H9 (cell line): Measurements from ENCODE around the gene RLN1. TPM values are rescaled to one million over a fixed set of nuclear protein-coding genes. Genes with fewer than 3 reads are reported as not detected.

Source experiments
- DNase-seq: peaks from one replicate; pipeline ENCODE4 v3.0.0-alpha.2; 2017
- H2AFZ ChIP-seq: one replicate; pipeline ENCODE4 v1.6.1; 2013; ENCODE audit warnings: mild to moderate bottlenecking, low read length, control low read depth, moderate library complexity
- H2AK5ac ChIP-seq: 2 replicates; pipeline ENCODE4 v1.6.1; 2013; ENCODE audit warnings: low read length, control low read depth, mixed read lengths; ENCODE audit not compliant: insufficient read length
- H2BK120ac ChIP-seq: one replicate; pipeline ENCODE4 v1.6.1; 2013; ENCODE audit warnings: low read depth, mild to moderate bottlenecking, low read length, control low read depth, inconsistent platforms; ENCODE audit not compliant: poor library complexity, severe bottlenecking
- H2BK12ac ChIP-seq: 2 replicates; pipeline ENCODE4 v1.6.1; 2013; ENCODE audit warnings: low read length, control low read depth, mixed read lengths, low read depth; ENCODE audit not compliant: insufficient read length
- H2BK15ac ChIP-seq: 2 replicates; pipeline ENCODE4 v1.6.1; 2013; ENCODE audit warnings: low read depth, low read length, control low read depth
- H2BK20ac ChIP-seq: one replicate; pipeline ENCODE4 v1.6.1; 2013; ENCODE audit warnings: low read depth, mild to moderate bottlenecking, low read length, control low read depth, inconsistent platforms; ENCODE audit not compliant: poor library complexity, severe bottlenecking
- H2BK5ac ChIP-seq: 2 replicates; pipeline ENCODE4 v1.6.1; 2013; ENCODE audit warnings: low read length, control low read depth, mixed read lengths; ENCODE audit not compliant: insufficient read length
- H3K14ac ChIP-seq: 2 replicates; pipeline ENCODE4 v1.6.1; 2013; ENCODE audit warnings: low read length, control low read depth; ENCODE audit not compliant: insufficient read depth
- H3K18ac ChIP-seq: 2 replicates; pipeline ENCODE4 v1.6.1; 2013; ENCODE audit warnings: low read depth, mild to moderate bottlenecking, mixed read lengths, low read length, control low read depth; ENCODE audit not compliant: insufficient read length
- H3K23ac ChIP-seq: 2 replicates; pipeline ENCODE4 v1.6.1; 2013; ENCODE audit warnings: low read length, control low read depth, mixed read lengths, low read depth; ENCODE audit not compliant: insufficient read length
- H3K23me2 ChIP-seq: 2 replicates; pipeline ENCODE4 v1.6.1; 2013; ENCODE audit warnings: low read depth, mild to moderate bottlenecking, mixed read lengths, low read length, control low read depth; ENCODE audit not compliant: insufficient read length, poor library complexity, severe bottlenecking
- H3K27ac ChIP-seq: 2 replicates; pipeline ENCODE4 v1.5.1; 2013; ENCODE audit warnings: low read length, control low read depth, mixed read lengths, low read depth; ENCODE audit not compliant: insufficient read length
- H3K27me3 ChIP-seq: 2 replicates; pipeline ENCODE4 v1.6.1; 2013; ENCODE audit warnings: low read length, control low read depth, inconsistent platforms; ENCODE audit not compliant: insufficient read depth
- H3K4ac ChIP-seq: 2 replicates; pipeline ENCODE4 v1.6.1; 2013; ENCODE audit warnings: low read depth, mild to moderate bottlenecking, control low read depth, inconsistent platforms, low read length, moderate library complexity
- H3K4me1 ChIP-seq: 2 replicates; pipeline ENCODE4 v1.6.1; 2013; ENCODE audit warnings: low read length, control low read depth, inconsistent platforms; ENCODE audit not compliant: insufficient read depth
- H3K4me2 ChIP-seq: 2 replicates; pipeline ENCODE4 v1.6.1; 2013; ENCODE audit warnings: low read length, control low read depth, mixed read lengths; ENCODE audit not compliant: insufficient read length, insufficient read depth
- H3K56ac ChIP-seq: 2 replicates; pipeline ENCODE4 v1.6.1; 2013; ENCODE audit warnings: low read depth, mild to moderate bottlenecking, mixed read lengths, low read length, control low read depth; ENCODE audit not compliant: insufficient read length
- H3K79me1 ChIP-seq: 2 replicates; pipeline ENCODE4 v1.6.1; 2013; ENCODE audit warnings: low read depth, mild to moderate bottlenecking, moderate library complexity, low read length, control low read depth, inconsistent platforms; ENCODE audit not compliant: insufficient read depth, poor library complexity, severe bottlenecking
- H3K79me2 ChIP-seq: 2 replicates; pipeline ENCODE4 v1.6.1; 2013; ENCODE audit warnings: low read length, control low read depth, inconsistent platforms; ENCODE audit not compliant: insufficient read depth
- H3K9ac ChIP-seq: 2 replicates; pipeline ENCODE4 v1.6.1; 2013; ENCODE audit warnings: low read length, control low read depth, mixed read lengths; ENCODE audit not compliant: insufficient read length; ENCODE audit errors: extremely low read depth
- H3K9me3 ChIP-seq: one replicate; pipeline ENCODE4 v1.6.1; 2013; ENCODE audit warnings: low read depth, low read length, inconsistent platforms; ENCODE audit not compliant: control insufficient read depth
- H3T11ph ChIP-seq: one replicate; pipeline ENCODE4 v1.6.1; 2013; ENCODE audit warnings: mild to moderate bottlenecking, low read length, control low read depth, inconsistent platforms
- H4K20me1 ChIP-seq: one replicate; pipeline ENCODE4 v1.6.1; 2013; ENCODE audit not compliant: control insufficient read depth, insufficient read length, insufficient read depth
- H4K5ac ChIP-seq: 2 replicates; pipeline ENCODE4 v1.6.1; 2013; ENCODE audit warnings: low read depth, mild to moderate bottlenecking, mixed read lengths, low read length, control low read depth; ENCODE audit not compliant: insufficient read length
- H4K8ac ChIP-seq: replicated peaks from 2 replicates; pipeline ENCODE4 v1.6.1; 2013; ENCODE audit warnings: low read length, control low read depth, mixed read lengths, low read depth; ENCODE audit not compliant: insufficient read length
- H4K91ac ChIP-seq: 2 replicates; pipeline ENCODE4 v1.6.1; 2013; ENCODE audit warnings: low read depth, mild to moderate bottlenecking, moderate library complexity, mixed read lengths, low read length, control low read depth; ENCODE audit not compliant: insufficient read length
- H3K27ac Mint-ChIP-seq, 3 experiments: 2 replicates in 2 of 3; 3 replicates in 1 of 3; pipeline ENCODE4 v1.8.0; 2020 to 2021; ENCODE audit warnings: mixed read lengths in 3 of 3, mild to moderate bottlenecking in 1 of 3, moderate library complexity in 1 of 3
- H3K27me3 Mint-ChIP-seq: 2 replicates; pipeline ENCODE4 v1.8.0; 2021; ENCODE audit warnings: low read depth, mild to moderate bottlenecking, moderate library complexity, mixed read lengths
- H3K36me3 Mint-ChIP-seq, 3 experiments: 2 replicates in 2 of 3; 3 replicates in 1 of 3; pipeline ENCODE4 v1.8.0; 2020 to 2021; ENCODE audit warnings: low read depth in 3 of 3, mixed read lengths in 3 of 3; ENCODE audit not compliant: insufficient read depth in 1 of 3
- H3K4me1 Mint-ChIP-seq, 2 experiments: 2 replicates each; pipeline ENCODE4 v1.8.0; 2020; ENCODE audit warnings: mixed read lengths in 2 of 2
- H3K4me3 Mint-ChIP-seq, 2 experiments: 2 replicates in 1 of 2; 3 replicates in 1 of 2; pipeline ENCODE4 v1.8.0; 2020 to 2021; ENCODE audit warnings: mild to moderate bottlenecking in 2 of 2, mixed read lengths in 2 of 2, moderate library complexity in 1 of 2
- H3K9me3 Mint-ChIP-seq, 2 experiments: 2 replicates in 1 of 2; 3 replicates in 1 of 2; pipeline ENCODE4 v1.8.0; 2020; ENCODE audit warnings: mild to moderate bottlenecking in 2 of 2, mixed read lengths in 2 of 2, moderate library complexity in 1 of 2
- CTCF ChIP-seq: fragments of 200-600 bp; sonication (generic); conservative IDR thresholded peaks from 3 replicates; pipeline ENCODE4 v1.8.0; 2021; ENCODE audit warnings: antibody characterized with exemption, mild to moderate bottlenecking
- WGBS: extraction: QIAGEN DNeasy Blood & Tissue Kit; methylation state at CpG from one replicate; pipeline ENCODE4 v1.1.7; 2013; ENCODE audit warnings: missing lambda C conversion rate, low lambda C conversion rate, mixed read lengths; ENCODE audit not compliant: insufficient read length; ENCODE audit errors: extremely low coverage; 5-methylcytosine and 5-hydroxymethylcytosine counted together
- total RNA-seq: library from RNA; stranded (reverse); gene quantifications from 2 replicates; pipeline ENCODE4 v1.2.1, GENCODE V29; 2021

Gene RLN1
- total RNA-seq, 1 experiment from 2014 or later: 0.52 TPM

GRCh38 chr9:5355226-5355625 lies 15.6 kb upstream of the RLN1 start:
- Histone ChIP-seq H3K9ac (no peak overlapping the region), H2AK5ac (no peak overlapping the region), H3K27me3 (no peaks in the 10 kb centered on the region), H3K56ac (no peak overlapping the region), H4K20me1 (no peaks in the 10 kb centered on the region), H4K5ac (no peak overlapping the region), H3K4me2 (no peak overlapping the region), H3K79me1 (no peaks in the 10 kb centered on the region), H3K23ac (no peak overlapping the region), H3K18ac (no peak overlapping the region), H2BK5ac (no peak overlapping the region), H3K79me2 (no peaks in the 10 kb centered on the region), H3K4ac (no peak overlapping the region), H2AFZ (no peak overlapping the region), H3T11ph (no peak overlapping the region), H2BK20ac (no peak overlapping the region), H3K23me2 (no peaks in the 10 kb centered on the region), H3K14ac (no peak overlapping the region), H2BK120ac (no peak overlapping the region), H3K9me3 (no peaks in the 10 kb centered on the region), H2BK15ac (no peak overlapping the region), H3K27ac (no peak overlapping the region), H3K4me1 (no peaks in the 10 kb centered on the region), H2BK12ac (no peak overlapping the region), H4K8ac (no peak overlapping the region), H4K91ac (no peak overlapping the region)
- no peak for TF ChIP-seq CTCF
- WGBS: no CpG with 5 or more reads among the region's 1 CpG
- Mint-ChIP-seq H3K9me3 (no peaks in the 10 kb centered on the region), H3K4me1 (no peaks in the 10 kb centered on the region), H3K27ac (no peak overlapping the region), H3K27me3 (peaks cover 3% of the 10 kb centered on the region; the same call in 1 of the 2 replicates), H3K36me3 (no peaks in the 10 kb centered on the region), H3K4me3 (no peak overlapping the region)
- no peak for DNase-seq
